ENCODE data around the gene KIN.

The KIN gene

DNA sequence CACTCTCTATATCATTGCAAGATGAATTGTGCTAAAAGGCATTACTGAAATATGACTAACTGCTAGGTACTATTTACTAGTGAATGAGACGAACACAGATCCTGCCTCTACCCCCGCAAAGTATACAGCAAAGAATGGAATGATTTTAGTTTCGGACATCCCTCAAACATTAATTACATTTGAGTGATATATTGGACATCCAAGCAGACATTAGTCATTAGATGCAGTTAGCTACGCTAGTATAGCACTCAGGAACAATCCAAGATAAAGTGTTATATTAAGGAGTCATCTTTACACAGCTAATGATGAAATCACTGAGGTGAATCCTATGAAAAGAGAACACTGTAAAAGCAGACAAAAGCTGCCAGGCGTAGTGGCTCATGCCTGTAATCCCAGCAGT lies 23.2 kb upstream of the KIN start:
- H3K4me3 ChIP-seq (replicated peaks; ENCODE audit: low read depth, low read length), result no peak overlapping the region
- TF ChIP-seq, protein P1, sequence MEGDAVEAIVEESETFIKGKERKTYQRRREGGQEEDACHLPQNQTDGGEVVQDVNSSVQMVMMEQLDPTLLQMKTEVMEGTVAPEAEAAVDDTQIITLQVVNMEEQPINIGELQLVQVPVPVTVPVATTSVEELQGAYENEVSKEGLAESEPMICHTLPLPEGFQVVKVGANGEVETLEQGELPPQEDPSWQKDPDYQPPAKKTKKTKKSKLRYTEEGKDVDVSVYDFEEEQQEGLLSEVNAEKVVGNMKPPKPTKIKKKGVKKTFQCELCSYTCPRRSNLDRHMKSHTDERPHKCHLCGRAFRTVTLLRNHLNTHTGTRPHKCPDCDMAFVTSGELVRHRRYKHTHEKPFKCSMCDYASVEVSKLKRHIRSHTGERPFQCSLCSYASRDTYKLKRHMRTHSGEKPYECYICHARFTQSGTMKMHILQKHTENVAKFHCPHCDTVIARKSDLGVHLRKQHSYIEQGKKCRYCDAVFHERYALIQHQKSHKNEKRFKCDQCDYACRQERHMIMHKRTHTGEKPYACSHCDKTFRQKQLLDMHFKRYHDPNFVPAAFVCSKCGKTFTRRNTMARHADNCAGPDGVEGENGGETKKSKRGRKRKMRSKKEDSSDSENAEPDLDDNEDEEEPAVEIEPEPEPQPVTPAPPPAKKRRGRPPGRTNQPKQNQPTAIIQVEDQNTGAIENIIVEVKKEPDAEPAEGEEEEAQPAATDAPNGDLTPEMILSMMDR (IDR thresholded peaks at IDR 0.05; ENCODE audit: low read length, missing control alignments), result no peak
- no peak for DNase-seq (ENCODE audit: low read depth)

DNA sequence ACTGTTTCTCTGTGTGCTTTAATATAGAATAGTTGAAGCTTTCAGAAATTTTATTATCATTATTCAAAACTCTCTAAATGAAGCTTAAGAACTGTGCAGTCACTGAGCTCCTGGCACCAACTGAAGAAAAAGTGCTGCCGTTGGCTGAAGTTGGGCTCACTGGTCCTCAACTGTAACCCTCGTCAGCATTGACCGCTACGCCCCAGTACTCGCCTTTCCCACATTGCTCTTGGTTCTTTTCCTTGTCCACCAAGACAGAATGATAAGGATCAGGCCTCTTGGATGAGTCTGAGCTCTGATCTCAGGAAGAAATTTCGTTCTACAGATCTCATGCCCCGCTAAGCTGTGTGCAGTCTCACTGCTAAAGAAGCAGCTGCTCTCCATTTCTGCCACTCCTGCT lies 22.6 kb upstream of the KIN start:
- TF ChIP-seq, protein P1 (IDR thresholded peaks at IDR 0.05; ENCODE audit: low read length, missing control alignments), result no peak
- no peak overlapping the region for H3K4me3 ChIP-seq (replicated peaks; ENCODE audit: low read depth, low read length)
- no peak for DNase-seq (ENCODE audit: low read depth)

DNA sequence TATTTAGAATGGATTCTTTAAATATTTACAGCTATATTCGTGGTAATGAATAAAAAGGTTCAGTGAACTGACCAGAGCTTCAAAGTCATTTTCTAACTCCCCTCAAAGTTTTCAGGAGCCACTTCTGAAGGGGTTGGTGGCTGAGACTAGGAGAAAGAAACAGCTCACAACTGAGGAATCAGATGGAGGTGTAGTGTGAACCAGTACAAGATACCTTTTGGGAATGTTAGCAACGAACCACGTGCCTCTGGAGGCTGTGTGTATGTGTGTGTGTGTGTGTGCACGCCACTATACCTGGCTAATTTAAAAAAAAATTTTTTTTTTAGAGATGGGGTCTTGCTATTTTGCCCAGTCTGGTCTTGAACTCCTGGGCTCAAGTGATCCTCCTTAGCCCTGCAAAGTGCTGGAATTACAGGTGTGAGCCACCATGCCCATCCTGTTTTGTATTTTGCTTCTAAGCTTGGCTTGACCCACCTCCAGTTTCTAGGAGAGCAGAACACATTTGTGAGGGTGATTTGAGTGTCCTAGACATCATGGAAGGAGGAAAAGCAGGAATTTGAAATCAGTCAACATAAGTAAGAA lies 21.0 kb upstream of the KIN start:
- TF ChIP-seq, protein P1 (IDR thresholded peaks at IDR 0.05; ENCODE audit: low read length, missing control alignments), result no peak
- H3K4me3 ChIP-seq (replicated peaks; ENCODE audit: low read depth, low read length), result no peak overlapping the region
- DNase-seq (ENCODE audit: low read depth), result no peak

DNA sequence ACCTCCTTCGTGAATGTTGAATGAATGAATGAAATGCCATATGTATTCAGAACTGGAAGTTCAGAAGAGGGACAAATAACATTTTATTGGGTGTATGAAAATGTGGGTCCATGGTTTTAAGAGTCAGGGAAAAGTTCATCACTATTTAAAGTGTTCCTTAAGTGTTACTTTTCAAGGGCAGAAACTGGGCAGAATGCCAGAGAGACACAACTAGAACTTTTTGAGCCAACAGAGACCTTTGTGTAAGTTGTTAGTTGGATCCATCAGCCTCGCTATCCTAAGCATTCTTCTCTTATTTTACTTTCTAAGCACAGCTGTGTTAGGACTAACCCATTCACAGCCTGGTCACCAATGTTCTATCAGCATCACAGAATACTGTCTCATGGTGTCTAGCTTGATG lies 16.9 kb upstream of the KIN start:
- TF ChIP-seq, protein P1 (IDR thresholded peaks at IDR 0.05; ENCODE audit: low read length, missing control alignments), result no peak
- DNase-seq (ENCODE audit: low read depth), result no peak
- H3K4me3 ChIP-seq (replicated peaks; ENCODE audit: low read depth, low read length), result no peak overlapping the region

DNA sequence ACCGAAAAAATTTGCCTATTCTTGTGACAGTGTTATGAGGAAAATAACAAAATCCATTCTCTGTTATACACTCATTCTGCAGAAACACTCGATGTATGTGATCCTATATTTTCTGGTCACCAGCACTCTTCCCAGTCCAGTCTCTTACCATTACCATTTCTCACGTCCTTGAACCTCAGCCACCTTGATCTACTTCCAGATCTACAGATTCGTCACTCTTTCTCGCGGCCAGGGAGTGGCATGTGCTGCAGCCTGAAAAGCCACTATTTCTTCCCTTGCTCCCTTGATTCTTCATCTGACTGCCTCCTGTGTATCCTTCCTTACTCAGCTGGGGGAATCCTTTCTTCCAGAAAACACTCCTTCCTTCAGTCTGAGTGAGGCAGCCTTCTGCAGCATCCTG lies 16.4 kb upstream of the KIN start:
- no peak overlapping the region for H3K4me3 ChIP-seq (replicated peaks; ENCODE audit: low read depth, low read length)
- no peak for DNase-seq (ENCODE audit: low read depth)
- TF ChIP-seq, protein P1 (IDR thresholded peaks at IDR 0.05; ENCODE audit: low read length, missing control alignments), result no peak

DNA sequence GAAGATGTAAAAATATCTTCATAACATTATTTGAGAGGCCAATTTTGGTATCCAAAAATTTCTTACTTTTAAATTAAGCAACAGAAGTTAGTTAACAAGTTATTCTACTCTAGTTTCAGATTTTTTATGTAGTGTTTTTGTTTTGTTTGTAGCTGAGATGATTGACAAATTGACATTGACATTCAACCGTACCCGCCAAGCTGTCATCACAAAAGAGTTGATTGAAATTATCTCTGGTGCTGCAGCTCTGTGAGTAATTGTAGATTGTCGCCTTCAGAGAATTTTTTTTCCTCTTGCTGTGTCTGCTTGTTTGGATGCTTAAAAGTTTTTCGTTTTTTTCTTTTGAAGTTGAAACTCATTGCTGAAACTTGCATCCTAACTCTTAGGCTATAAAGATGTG lies 14.8 kb upstream of the KIN start:
- TF ChIP-seq, protein P1 (IDR thresholded peaks at IDR 0.05; ENCODE audit: low read length, missing control alignments), result no peak
- H3K4me3 ChIP-seq (replicated peaks; ENCODE audit: low read depth, low read length), result no peak overlapping the region
- DNase-seq (ENCODE audit: low read depth), result no peak

DNA sequence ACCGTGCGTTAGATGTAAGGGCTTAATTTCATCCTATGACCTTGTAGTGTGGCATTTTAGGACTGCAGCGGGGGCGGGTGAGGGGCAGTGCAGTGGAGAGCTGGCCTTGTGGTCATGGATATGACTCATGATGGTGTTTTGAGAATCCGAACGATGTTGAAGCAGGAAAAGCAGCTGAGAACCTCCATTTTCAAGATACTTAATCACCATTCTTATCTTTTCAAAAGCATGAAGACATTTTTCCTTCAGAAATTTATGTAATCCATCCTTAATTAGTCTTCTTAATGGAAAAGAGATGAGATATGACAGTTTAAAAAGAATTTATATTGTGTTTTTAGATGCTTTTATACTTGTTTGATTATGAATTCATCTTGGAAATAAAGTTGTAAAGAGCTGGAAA lies 9.8 kb upstream of the KIN start:
- TF ChIP-seq, protein P1 (IDR thresholded peaks at IDR 0.05; ENCODE audit: low read length, missing control alignments), result no peak
- H3K4me3 ChIP-seq (replicated peaks; ENCODE audit: low read depth, low read length), result no peak overlapping the region
- DNase-seq (ENCODE audit: low read depth), result peak; percentile 91
